Lung (tissue), 12 donors: ENCODE data around the gene RING1. TPM values are rescaled to one million over a fixed set of nuclear protein-coding genes. Genes with fewer than 3 reads are reported as not detected.
A peak's percentile ranks its signal among the peaks of the same experiment; 100 is the strongest.

Experiments used
- ATAC-seq: fragments of 200-7000 bp; cut with Tn5 transposase; one replicate; pipeline ENCODE4 v1.9.1; 2020; ENCODE audit warnings: moderate number of reproducible peaks; ENCODE audit not compliant: insufficient read depth, low FRiP score
- DNase-seq, 3 donors: peaks; one replicate each; pipeline ENCODE4 v3.0.0-alpha.2; 2013 to 2017
- H3K27ac ChIP-seq, 2 donors: one replicate each; pipeline ENCODE4 v1.5.1; 2013; ENCODE audit warnings: mild to moderate bottlenecking in 2 of 2, moderate library complexity in 2 of 2, control low read depth in 1 of 2, inconsistent platforms in 1 of 2, low read depth in 1 of 2, low read length in 1 of 2
- H3K27me3 ChIP-seq, 3 donors: one replicate each; pipeline ENCODE4 v1.5.1; 2013; ENCODE audit warnings: low read length in 2 of 3; ENCODE audit not compliant: control insufficient read depth in 3 of 3, insufficient read depth in 3 of 3
- H3K36me3 ChIP-seq, 4 donors: one replicate each; pipeline ENCODE4 v1.5.1; 2013; ENCODE audit warnings: low read length in 4 of 4, mild to moderate bottlenecking in 1 of 4, moderate library complexity in 1 of 4; ENCODE audit not compliant: control insufficient read depth in 4 of 4, insufficient read depth in 4 of 4
- H3K4me1 ChIP-seq, 5 donors: one replicate each; pipeline ENCODE4 v1.5.1; 2013; ENCODE audit warnings: low read length in 5 of 5, mild to moderate bottlenecking in 2 of 5, moderate library complexity in 1 of 5; ENCODE audit not compliant: control insufficient read depth in 5 of 5, insufficient read depth in 5 of 5
- H3K4me3 ChIP-seq: one replicate; pipeline ENCODE4 v1.5.1; 2013; ENCODE audit warnings: mild to moderate bottlenecking, control low read depth, moderate library complexity
- H3K9ac ChIP-seq, 2 donors: one replicate each; pipeline ENCODE4 v1.5.1; 2013; ENCODE audit warnings: low read length in 2 of 2, control low read depth in 1 of 2; ENCODE audit not compliant: insufficient read depth in 1 of 2
- H3K9me3 ChIP-seq, 4 donors: one replicate each; pipeline ENCODE4 v1.5.1; 2013; ENCODE audit warnings: low read length in 3 of 4, mild to moderate bottlenecking in 1 of 4, moderate library complexity in 1 of 4; ENCODE audit not compliant: control insufficient read depth in 4 of 4, insufficient read depth in 3 of 4
- CTCF ChIP-seq: IDR thresholded peaks from 2 replicates; pipeline ENCODE4 v1.5.1; 2012; ENCODE audit warnings: mild to moderate bottlenecking; ENCODE audit errors: control extremely low read depth, extremely low read depth
- WGBS, 2 donors: extraction: QIAGEN DNeasy Blood & Tissue Kit; methylation state at CpG; one replicate each; pipeline ENCODE4 v1.1.7; 2013; 5-methylcytosine and 5-hydroxymethylcytosine counted together
- polyA plus RNA-seq, 2 donors: library from polyadenylated mRNA; stranded (reverse); fragments of 200-250 nt; gene quantifications; one replicate each; pipeline ENCODE4 v1.2.1, GENCODE V29; 2013
- total RNA-seq, 2 donors: library from RNA; depleted of rRNA in 1 of 2; stranded (reverse); fragments of >200 nt in 1 of 2; gene quantifications; one replicate each; pipeline ENCODE4 v1.2.1, GENCODE V29; 2014 to 2021
- donor health status: control.
- donor health status: control.
- donor health status: Bipolar disorder and iron deficiency.
- donor health status: healthy.
- donor health status: DM: yes; HTN: yes; CAD: no.

Gene RING1
- total and polyA plus RNA-seq, 4 donors: 30.0 to 46.6 (median 38.9) TPM

GRCh38 chr6:33192671-33193602, 15.4 kb upstream of the RING1 start:
- DNase-seq (peak; percentile 20 to 58 (median 45)), ATAC-seq (no peak)
- 3 to 4% methylated on average over 41 to 72 of the region's 72 CpGs for WGBS, 2 donors
- Histone ChIP-seq H3K27ac (no peak overlapping the region), H3K4me3 (no peak overlapping the region), H3K27me3 (peaks cover 0 to 21% (median 18%) of the 10 kb centered on the region in 3 donors), H3K9ac (no peak overlapping the region), H3K36me3 (peaks cover 0 to 29% (median 19%) of the 10 kb centered on the region in 4 donors), H3K4me1 (peaks cover 0 to 22% (median 5%) of the 10 kb centered on the region in 5 donors), H3K9me3 (no peaks in the 10 kb centered on the region)
- TF ChIP-seq CTCF: no peak

- H3K9ac ChIP-seq: no peak overlapping the region
- H3K9me3 ChIP-seq: no peaks in the 10 kb centered on the region
- peaks cover 0 to 23% (median 9%) of the 10 kb centered on the region in 5 donors for H3K4me1 ChIP-seq
- 68 to 70% methylated on average over 6 of the region's 6 CpGs for WGBS, 2 donors
- peaks cover 0 to 32% (median 19%) of the 10 kb centered on the region in 4 donors for H3K36me3 ChIP-seq
- peaks cover 0 to 21% (median 18%) of the 10 kb centered on the region in 3 donors for H3K27me3 ChIP-seq
- no peak for TF ChIP-seq CTCF
- H3K27ac ChIP-seq: no peak overlapping the region
- DNase-seq: no peak
- no peak for ATAC-seq
- H3K4me3 ChIP-seq: no peak overlapping the region
These were observed 14.7 kb upstream of the RING1 start for GRCh38 chr6:33193619-33194018.

- no peak for TF ChIP-seq CTCF
- Histone ChIP-seq H3K27me3 (peaks cover 0 to 21% (median 18%) of the 10 kb centered on the region in 3 donors), H3K4me3 (no peak overlapping the region), H3K9ac (no peak overlapping the region), H3K4me1 (peaks cover 3 to 29% (median 9%) of the 10 kb centered on the region in 5 donors), H3K36me3 (peaks cover 0 to 32% (median 19%) of the 10 kb centered on the region in 4 donors), H3K27ac (no peak overlapping the region), H3K9me3 (no peaks in the 10 kb centered on the region)
- ATAC-seq: no peak
- no peak for DNase-seq
- WGBS, 2 donors: 84 to 87% methylated on average over 8 of the region's 8 CpGs
These were observed 13.8 kb upstream of the RING1 start for GRCh38 chr6:33194431-33194979.
